GM10847 (cell line): ENCODE data around the gene HOXB4.

Source experiments
- POLR2A ChIP-seq: IDR thresholded peaks from 2 replicates; pipeline ENCODE4 v1.6.1; 2011; ENCODE audit not compliant: insufficient read length; ENCODE audit errors: extremely low read depth

The HOXB4 gene

DNA sequence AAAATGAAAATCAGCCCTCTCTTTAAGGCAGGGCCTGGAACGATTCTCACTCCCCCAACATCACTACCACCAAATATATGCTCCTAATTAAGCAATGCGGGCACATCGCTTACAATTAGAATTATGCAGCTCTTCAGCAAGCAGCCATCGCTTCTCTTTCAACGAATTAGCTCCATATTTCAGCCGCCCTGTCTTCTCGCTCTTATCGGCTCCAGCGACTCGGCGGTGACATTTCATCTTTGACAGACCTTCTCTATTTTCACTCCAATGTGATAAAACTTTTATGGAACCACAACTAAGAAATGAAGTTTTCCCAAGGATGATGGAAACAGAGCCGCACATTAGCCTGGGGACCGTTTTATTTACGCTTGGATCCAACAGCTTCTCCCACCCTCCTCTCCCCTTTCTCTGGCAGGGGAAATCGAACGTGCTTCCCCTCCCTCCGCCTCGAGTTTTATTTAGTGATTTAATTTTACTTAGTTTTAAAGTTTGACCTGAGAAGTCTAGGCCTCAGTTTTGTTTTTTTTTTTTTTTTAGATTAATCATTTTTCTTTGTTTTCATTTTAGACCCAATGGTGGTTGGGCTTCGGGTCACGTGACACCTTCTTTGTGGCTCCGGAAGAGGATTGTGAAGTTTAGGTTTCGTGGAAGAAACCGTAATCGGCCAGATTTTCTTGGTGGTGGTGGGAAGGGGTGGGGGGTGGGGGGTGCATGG lies 30.2 kb downstream of the HOXB4 start:
- no peak for TF ChIP-seq POLR2A

DNA sequence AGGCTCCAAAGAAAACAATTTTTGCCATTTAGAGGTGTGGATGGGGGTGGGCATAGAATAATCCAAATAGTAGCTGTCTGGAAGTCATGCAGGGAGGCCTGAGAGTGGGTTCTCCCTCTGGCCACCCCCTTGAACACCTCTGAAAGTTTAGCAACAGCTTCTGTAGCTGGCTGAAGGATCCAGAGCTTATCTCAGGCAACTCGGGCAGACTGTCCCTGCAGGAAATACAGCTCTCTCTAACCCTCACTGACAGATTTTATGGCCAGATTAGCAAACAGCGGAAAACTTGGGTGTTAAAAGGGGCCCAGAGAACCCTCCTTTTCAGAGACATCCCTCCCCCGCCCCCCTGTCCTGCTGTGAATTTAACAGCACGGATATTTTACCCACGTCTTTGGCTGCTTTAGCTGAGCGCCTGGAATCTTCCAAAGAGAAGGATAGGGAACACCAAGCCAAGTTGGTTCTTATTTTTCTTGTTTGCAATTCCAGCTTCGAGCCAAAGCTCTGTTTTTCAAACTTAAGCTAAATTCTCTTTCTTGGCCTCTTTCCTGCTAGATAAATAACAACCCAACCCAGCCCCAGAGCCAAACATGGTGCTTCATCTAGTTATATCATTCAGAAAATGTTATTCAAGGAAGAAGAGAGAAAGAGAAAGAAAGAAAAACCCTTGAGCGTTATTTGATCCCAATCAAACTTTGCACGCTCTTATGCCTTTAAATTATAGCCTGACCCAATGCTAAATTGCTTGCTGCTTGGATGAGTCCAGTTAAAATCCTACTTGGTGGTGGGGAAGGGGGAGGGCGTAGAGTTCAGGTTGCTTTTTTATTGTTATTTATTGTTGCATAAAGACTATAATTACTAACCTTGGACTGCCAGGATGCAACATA lies 31.0 kb downstream of the HOXB4 start:
- no peak for TF ChIP-seq POLR2A

DNA sequence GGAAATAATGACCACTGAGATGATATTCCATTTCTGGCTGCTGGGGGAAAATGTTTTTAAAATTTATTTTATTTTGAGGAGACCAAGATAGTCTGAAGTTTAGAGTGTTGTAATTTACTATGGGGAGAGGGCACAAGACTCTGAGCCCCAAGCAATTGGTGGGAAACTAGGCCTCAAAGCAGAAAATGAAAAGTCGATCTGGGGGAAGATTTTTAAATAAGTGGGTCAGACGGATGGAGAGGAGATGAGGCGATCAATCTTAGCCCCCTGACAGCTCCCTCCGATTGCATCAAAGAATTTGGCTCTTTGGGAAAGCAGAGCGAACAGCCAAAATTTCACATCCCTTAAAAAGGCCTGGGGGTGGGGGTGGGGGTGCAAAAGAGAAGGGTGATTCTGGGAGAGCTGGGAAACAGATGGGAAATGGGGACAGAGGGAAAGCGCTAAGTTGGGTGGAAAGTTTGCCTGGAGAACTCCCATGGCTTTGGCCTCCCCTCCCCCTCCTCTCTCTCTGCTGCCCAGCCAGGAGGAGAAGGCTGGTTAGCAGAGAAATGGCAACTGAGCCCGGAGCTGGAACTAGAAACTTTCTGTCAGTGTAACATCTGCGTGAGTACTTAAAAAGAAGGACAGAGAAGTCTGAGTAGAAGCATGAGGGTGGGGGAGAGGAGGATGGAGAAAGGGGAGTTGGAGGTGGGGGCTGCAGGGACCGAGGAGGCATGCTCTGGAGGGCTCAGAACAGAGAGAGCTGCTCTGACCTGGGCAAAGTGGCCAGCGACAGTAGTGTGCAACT lies 31.8 kb downstream of the HOXB4 start:
- no peak for TF ChIP-seq POLR2A

DNA sequence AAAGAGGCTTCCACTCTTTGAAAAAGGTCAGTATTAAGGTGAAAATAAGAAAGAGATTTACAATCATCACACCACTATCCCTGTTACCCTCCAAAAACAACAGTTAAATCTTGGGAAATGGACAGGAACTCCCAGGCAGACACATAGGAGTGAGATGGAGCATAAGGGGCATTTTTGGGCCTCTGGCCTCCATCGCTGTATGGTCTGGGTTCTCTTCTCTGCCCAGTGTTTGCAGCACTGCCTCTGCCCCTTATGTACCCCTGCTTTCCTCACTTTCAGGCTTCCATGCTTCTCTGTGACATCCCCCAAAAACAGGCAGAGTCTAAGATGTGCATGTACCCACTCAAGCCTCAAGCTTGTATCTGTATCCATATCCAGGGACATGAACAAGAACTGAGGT lies 32.6 kb downstream of the HOXB4 start:
- TF ChIP-seq POLR2A, result no peak

DNA sequence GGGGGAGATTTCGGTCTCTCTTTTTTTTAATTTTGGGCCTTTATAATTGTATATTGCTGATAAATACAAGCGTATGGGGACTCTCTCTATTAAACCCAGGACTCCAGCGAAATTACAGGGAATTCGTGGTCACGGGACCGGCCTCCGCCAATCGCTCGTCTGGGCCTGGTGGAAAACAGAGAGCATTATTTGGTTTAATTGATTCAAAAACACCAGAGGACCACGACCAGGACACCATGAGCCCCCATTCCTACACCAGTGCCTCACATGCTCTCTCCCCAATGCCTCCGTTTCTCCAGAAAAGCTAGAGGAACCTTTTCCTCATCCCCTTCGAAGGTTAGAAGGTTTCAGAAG lies 33.2 kb downstream of the HOXB4 start, which contains the start of gene HOXB2:
HOXB2 (minus strand) TSS at position 88 of the 354 bp plus-strand sequence. CDS start 198 bp downstream, outside the sequence.
- no peak for TF ChIP-seq POLR2A

DNA sequence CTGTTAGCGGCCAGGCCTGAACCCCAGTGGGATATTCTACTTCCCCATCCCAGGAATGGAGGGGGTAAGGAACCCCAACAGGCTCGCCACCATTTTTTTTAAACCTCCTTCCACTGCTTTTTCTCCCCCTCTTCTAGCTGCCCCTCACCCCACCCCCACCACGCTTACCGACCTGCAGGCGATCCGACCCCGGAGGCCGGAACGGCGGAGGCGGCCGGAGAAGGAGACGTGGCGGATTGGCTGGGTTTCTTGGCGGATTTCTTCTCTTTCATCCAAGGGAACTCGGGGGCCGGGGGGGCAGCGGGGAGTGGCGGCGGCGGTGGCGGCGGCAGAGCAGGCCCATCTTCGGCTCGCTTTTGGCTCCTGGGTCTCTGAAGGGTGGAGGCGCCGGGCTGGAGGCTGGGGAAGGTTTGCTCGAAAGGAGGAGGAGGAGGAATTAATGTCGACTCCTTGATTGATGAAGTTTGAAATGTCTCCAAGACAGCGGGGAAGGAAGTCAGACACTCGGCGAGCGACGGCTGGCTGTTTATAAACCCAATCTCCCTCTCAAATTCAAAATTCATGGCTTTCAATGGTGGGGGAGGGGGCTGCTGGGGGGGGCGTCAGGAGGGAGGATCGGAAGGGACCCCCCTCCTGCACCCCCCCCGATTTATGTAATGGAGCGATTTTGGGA lies 33.7 kb downstream of the HOXB4 start:
- TF ChIP-seq POLR2A, result peak; percentile 20

DNA sequence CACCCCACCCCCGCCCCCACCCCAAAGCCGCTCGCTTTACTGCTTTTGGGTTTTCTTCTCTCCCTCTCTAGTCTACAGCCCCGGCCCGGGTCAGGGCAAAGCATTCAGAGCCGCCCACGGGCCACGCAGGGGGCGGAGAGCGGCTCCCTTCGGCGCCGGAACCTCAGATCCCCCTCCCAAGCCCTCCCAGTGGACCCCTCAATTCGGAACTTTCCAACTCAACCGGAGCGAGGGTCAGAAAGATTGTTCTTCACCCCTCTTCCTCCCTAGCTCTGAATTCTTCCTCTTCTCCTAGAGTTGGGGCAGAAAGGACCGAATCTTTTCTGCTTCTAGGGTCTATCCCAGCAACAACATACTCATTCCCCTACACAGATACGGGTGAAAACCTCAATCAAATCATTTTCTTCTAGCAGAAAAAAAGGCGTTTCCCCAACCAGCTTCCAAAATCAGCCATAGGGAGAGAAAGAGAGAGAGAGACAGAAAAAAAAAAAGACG lies 34.2 kb downstream of the HOXB4 start:
- TF ChIP-seq POLR2A, result no peak

DNA sequence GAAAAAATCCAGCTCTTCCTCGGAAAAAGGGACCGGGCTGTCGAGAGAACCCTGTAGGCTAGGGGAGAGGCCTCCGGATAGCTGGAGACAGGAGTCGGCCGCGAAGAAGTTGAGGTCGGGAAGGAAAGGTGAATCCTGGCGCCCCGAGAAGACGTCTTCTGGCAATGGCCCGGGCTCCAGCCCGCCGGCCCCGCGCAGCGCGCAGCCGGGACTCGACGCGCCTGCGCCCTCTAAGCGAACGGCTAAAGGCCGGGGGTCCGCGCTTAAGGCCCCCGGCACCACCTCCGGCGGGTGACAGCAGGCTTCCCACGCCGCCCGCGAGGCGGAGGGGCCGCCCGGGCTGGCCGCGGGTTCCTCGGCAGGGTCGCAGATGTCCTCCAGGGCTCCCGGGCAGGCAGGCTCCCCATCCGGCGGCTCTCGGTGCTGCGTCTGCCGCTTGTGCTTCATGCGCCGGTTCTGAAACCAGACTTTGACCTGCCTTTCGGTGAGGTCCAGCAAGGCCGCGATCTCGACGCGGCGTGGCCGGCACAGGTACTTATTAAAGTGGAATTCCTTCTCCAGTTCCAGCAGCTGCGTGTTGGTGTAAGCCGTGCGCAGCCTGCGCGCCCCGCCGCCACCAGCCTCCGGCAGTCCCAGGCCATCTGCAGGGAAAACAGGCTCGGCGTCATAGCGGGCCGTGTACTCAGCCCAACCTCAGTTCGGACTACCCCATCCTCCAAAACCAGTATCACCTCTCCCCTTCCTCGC lies 34.9 kb downstream of the HOXB4 start:
- peak; percentile 37 for TF ChIP-seq POLR2A

DNA sequence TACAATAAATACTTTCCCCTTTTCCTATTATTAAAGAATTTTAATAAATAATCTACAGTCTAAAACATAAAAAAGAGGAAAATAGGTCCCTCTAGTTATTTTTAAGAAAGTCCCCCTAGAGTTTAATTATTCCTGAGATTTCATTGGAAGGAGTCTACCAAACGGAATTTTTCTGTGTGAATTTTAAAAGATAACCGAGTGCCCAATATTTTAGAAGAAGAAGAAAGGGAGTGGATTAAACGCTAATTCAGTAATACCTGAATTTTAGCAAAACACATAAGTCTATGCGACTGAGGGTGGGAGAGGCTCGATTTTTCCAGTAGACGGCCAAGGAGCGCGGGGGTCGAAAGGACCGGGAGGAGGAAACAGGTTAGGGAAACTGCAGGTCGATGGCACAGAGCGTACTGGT lies 35.4 kb downstream of the HOXB4 start:
- no peak for TF ChIP-seq POLR2A

DNA sequence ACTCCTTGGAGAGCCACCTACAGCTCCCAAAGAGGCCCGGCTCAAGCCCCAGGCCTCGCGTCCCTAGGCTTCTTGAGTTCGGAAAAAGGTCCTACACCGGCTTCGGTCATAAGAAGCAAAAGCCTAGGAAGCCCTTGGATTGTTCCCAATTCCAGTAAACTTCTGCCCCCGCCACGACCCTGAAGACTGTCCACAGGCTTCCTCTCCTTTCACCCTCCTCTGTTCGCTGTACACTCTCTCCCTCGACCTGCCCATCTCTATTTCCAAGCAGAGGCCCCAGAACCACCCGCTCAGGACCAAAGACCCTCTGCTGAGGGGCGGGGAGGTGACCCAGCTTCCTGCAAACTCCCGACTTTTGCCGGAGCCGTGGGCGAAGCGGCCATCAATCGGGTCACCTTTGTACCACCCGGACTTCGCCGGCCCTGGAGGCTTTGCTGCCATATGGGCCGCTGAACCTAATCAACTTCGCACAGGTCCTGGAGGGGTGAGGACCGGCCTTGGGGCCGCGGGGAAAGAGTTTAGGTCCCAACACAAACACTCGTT lies 36.0 kb downstream of the HOXB4 start:
- TF ChIP-seq POLR2A, result no peak

DNA sequence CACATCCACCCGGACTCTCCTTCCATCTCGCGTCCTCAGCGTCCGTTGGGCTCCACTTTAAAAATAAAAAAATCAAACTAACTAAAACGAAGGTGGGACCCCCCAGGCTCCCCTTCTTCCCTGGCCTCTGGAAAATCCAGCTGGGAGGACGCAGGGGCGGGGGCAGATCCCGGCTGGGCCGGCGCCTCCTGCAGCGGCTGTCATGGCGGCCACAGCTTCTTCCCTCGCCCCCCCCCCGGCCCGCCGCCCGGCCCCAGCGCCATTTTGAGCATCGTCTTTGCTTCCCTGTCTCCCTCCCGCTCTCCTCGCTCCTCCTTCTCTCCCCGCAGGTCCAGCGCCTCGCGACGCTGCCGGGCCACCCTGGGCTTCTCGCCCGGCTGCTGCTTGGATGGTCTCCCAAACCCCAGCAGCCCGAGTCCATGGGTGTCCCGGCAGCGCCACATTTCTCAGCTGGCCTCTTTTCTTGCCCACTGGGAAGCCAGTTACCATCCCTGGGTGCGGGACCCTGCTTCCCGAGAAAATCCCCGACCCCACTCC lies 36.5 kb downstream of the HOXB4 start:
- TF ChIP-seq POLR2A, result peak; percentile 41

DNA sequence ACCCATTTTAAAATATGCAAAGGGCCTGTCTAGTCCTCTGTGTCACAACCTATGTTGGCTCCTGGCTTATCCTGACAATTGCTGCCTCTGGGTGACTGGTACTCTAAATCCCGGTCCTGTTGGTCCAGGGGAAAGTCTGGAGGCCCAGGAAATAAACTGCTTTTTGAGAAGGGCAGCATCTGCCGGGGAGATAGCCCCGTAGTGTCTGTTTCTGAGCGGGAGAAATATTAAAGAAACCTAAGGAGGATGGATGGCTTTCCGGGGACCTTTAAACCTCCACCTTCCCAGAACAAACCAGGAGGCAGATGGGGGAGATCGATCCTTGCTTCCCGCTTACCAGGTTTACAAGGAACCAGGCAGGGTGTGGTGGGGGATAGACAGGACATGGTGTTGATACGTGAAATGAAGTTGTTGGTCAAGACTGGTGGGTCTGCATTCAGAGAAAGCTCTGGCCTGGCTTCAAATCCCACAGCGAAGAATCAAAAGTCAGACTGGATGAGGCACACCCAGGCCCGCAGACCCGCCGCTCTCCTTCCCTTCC lies 37.0 kb downstream of the HOXB4 start:
- TF ChIP-seq POLR2A, result no peak

DNA sequence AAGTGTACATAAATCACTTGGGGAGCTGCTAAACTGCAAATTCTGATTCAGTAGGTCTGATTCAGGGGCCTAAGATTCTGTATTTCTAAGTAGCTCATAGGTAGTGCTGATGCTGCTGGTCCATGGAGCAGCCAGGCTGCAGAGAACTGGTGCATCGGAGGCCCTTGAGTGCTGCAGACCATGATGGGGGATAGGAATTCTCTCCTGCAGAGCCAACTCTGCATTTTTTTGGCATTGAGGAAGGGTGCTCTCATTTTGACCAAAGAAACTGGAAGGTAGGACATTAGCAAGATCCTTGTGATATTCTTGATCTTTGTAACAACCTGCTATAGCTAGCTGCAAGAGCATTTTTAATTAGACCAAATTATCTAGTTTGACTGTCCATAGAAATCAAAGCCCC lies 37.9 kb downstream of the HOXB4 start:
- TF ChIP-seq POLR2A, result no peak
